Effector CD8-positive, alpha-beta T cell (primary cell): ENCODE measurements around the gene C1orf21.

ENCODE experiments used
- DNase-seq: peaks from one replicate; lab custom pipeline; 2025; lab: John Stamatoyannopoulos, UW

Gene C1orf21

DNA sequence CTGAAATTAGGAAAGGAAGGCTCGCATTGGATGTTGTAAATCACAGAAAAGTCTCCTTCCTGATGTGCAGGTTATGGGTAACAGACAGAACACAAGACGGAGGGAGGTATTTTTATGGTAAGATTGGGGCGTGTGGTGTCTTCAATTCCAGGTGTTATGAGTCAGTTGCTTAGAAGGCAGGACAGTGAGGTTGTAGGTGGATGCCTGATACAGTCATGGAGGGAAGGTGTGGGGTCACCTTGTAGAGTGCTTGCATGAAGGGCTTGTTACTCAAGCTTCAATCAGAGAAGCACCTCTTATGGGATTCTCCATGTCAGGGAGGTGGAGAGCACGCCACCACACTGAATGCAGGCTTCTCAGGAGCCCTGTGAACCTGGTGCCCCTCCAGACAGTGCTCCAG is 63.1 kb downstream of the C1orf21 start:
- DNase-seq: no peak

DNA sequence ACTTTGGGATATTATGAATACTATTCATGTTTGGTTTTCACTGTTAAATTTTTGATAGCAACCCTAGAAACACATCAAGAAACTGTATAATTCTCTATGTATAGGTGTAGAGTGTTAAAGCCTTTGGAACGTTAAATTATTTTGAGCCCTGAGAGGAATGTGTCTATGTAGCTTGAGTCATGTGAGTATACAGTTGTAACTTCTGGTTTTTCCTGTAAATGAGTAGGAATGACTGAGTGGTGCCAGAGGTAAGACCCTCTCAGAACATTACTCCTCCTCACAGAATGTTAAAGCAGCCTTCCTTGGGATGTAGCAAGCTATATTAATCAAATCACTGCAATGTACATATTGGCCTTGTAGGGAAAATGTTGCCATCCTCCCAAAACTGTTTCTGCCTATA is 69.0 kb downstream of the C1orf21 start:
- DNase-seq: no peak

DNA sequence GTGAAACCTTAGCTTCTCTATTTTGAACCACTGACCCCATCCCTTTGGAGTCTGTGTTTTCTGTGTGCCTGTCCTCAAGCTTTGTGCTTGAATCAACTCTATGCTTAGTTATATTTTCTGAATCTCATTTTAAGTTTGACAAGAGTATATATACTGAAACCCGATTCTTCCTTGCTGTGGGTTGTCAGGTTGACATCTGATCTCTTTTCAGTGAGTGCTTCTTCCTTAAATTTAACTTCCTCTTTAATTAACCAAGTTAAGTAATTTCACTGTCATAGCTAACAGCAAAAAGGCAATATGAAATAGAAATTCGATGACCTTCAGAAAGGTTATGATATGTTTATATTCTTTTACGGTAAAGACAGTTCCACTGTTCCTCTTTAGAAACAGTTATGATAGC is 69.4 kb downstream of the C1orf21 start:
- no peak for DNase-seq

DNA sequence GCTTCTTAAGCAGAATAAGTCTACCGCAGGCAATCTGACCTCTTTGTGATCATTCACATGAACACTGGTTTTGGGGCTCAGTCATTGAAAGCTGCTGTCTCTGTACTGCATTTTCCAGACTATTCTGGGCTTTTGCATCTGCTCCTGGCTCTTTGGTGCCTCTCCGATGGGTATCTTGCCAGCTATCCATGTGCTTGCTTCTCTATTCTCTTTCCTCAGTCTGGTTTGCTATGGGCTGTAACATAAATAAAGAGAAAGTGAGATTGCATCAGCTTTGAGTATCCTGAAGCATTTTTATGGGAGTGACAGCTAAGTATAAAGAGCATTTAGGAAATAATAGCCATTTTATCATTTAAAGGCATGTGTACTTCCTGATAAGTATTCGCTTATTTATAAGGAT is 70.7 kb downstream of the C1orf21 start:
- DNase-seq: no peak

DNA sequence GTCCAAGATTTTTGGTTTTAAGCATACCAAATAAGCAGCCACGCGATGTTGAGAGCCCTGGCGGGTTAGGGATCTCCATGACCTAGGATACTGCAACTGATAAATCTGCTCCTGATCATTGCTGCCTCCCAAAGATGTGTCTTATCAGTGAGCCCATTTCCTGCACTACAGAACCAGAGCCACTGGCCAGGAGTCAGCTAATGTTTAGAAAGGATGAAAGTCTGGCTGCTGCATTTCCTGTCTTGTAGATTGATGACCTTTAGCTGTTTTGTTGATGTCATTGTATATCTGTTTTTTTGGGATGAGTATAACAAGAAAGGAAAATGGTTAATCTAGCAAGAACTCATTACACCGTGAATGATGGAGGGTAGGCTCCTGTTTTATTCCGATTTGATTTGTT is 74.5 kb downstream of the C1orf21 start:
- DNase-seq: no peak

DNA sequence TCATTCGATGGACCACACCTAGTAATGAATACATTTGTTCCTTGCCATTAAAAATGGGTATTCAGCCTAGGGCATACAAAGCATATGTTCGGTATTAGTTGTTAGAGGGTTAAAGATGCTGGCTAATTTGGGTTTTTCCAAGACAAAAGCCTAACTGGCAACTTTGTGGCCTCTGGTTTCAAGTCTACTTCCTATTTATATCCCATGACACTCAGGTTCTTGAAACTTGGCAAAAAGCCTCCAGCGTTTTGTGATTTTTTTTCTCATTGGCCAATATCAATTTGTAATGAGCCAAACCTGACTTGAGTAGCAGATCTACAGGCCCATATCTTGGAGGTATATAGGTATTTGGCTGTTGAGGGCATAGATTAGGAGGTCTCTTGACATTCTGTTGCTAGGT is 75.3 kb downstream of the C1orf21 start:
- no peak for DNase-seq

DNA sequence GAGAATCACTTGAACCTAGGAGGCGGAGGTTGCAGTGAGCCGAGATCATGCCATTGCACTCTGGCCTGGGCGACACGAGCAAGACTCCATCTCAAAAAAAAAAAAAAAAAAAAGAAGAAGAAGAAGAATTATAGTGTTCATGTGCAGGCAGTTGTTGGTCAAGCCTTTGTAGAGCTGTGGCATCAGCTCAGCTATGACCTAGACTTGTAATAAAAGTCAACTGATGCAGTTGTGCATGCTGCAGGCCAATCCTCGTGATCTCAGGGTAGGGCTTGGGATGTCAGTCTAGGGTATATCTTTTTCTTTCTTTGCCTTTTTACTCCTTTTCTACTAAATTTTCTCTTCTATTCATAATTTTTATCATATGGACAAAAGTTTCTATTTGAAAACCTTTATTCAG is 76.2 kb downstream of the C1orf21 start:
- no peak for DNase-seq

DNA sequence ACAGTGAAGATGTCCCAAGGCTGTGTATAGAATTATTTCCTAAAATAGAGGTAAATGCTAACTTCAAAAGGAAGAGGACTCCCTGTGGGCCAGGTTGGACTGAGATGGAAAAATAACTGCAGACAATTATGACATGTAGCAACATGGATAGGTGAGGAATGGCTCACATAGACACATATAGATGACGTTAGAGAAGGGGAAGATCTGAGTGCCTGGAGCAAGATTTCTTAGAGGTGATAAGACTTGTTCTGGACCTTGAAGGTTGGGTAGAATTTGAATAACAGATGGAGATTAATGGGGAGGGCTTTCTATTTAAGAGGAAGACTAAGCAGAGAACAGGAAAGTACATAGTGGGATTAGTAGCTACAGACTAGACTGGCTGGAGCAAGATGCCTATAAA is 76.9 kb downstream of the C1orf21 start:
- DNase-seq: no peak

DNA sequence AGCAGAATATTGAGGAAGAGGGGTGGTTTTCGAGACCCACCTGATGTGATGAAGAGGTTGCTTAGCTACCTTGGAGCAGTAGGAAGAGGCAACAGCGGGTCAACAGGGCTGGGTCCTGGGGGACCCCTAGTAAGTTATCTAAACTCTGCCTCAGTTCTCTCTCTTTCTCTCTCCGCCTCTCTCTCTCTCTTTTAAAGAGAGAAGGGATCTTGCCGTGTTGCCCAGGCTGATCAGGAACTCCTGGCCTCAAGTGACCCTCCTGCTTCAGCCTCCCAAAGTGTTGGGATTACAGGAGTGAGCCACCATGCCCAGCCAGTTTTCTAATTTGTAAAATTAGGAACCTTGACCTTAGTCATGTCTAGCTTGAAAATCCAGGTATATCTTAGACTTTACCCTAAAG is 77.9 kb downstream of the C1orf21 start:
- no peak for DNase-seq

DNA sequence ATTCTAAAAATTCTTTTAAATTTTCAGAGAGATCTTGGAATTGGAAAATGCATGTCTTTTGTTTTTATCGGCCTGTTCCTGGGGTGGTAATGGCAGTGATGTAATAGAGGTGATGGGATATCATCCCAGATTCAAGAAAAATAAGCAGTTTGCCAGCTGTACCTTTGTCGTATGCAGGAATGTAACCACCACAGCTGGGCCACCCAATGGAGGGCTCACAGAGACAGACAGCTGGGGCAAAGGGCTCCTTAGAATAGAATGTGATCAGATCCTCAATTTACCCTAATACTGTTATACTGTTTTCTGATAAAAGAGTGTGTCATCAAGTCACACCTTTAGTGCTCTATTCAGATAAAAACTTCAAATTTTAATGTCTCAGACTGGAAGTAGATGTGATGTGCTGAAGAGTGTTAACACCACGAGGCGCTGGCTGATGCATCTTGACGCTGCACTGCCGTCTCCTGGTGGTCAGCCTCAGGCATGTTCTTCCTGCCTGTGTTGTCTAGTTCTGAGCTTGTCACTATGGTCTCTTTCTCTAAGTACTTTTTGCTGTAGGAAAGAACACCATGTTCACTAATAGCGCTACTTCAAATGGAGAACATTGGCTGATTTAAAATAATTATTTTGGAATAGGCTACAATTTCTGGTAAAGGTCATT is 78.8 kb downstream of the C1orf21 start:
- DNase-seq: no peak

DNA sequence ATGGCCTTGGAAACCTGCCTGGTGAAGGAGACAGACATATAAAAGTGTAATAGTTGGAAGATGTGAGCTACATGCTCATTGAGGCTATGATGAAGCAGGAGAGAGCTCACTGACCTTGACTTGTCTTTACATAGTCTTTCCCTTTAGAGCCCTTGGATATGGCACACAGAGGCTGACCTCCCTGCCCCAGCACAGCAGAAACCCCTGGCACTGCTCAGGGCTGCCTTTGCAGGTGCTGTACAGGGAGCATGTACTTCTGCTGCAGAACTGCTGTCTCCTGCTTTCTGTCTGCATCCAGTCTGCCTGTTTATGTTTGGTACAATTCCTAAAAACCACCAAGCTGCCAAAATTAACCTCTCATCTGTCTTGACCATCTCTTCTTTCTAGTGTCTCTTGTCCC is 80.5 kb downstream of the C1orf21 start:
- no peak for DNase-seq

DNA sequence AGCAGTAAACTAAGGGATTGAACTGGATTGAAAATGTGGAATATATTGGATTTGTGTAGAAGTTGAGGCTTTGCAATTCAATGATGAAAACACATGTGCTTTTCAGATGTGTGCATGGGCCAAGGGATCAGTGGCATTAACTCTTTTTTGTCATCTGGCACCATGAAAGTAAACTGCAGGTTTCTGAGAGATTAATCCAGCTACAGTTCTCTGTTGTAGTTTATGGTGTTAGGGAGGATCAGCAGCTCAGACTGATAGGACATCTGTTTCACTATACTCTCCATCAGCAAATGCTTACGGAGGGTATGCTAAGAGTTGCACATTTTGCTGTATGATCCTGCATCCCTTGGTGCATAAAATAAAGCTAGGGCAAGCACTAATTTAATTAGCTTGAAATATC is 82.6 kb downstream of the C1orf21 start:
- DNase-seq: no peak

DNA sequence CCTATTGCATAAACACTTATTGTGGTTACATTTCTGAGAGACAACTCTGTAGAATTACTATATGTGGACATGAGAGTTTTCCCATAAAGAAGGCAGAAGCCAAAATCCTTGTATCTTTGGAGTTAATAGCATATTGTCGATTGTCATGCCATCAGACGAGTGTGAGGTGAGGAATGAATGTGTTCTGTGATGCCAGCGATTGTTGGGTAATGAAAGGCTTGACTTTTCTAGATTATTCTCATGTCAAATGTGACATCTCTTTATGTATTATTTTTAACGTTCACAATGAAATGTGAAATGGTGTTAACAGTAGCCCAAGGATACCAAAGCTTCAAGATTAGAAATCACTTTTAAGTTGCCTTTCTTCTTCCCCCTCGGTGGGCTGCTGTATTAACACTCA is 84.9 kb downstream of the C1orf21 start:
- DNase-seq: no peak

DNA sequence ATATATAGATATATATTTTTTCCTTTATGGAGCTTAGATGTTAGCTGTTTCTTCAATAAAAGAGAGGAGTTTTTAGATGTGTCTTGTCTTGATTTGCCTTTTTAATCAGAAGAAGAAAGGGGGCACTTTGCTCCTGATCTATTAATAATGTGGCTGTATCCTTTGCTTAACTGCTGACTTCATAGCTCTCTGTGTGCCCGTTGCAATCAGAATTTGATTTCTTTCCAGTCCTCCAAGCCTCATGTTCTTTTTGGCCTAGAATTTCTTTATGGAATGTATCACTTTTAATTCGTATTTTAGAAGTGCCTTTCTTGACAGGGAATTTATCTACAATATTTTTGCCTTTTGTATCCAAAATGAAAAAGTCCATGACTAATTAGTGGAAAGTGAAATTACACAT is 85.3 kb downstream of the C1orf21 start:
- no peak for DNase-seq

DNA sequence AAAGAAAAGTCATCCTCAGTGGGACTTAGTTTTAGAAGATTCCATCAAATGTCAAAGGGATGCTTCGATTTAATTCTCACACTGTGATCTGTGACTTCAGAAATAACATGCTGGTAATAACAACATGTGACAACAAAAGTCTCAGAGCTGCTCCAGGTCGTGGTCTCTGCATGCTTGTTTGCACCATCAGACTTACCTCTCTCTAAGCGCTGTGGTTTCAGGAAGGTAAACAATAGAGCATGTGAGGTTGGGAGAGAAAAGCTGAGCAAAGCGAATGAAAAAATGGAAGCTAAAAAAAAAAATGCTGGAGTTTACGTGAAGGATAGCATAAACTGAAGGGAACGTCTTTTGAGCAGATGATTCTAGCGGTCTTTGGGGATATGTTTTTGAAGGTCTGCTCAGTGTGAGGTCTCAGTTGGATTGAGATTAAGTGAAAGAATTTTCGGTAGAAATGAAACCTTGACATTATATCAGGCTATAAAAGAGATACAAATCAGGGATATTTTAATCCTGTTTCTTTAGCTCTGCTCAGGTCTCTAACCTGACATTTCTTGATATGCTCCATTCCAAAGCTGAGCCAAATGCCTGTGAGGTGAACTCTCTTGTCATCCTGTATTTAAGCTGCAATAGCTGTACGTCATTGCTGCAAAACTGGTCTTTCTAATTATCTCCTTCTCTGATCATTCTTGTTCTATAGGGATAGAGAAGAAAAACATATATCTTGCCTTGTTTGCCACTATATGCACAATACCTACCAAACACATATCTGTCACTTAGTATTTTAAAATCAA is 86.5 kb downstream of the C1orf21 start:
- DNase-seq: no peak

DNA sequence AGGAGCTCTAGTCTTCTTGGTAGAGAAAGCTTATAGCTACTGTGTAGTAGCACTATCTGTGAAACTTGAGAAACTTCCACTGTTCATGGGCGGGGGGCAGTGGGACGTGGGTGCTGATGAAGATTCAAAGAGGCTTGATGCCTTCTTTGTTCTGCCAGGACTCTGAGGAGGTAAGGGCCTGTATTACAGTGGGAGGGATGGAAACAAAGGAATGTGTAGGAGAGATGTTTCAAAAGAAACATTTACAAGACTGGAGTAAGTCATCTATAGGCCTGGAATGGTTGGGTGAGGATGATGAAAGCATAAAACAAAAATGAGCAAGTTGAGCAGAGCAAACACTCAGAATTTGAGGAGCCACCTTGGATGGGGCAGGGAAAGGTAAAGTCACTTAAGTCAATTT is 89.4 kb downstream of the C1orf21 start:
- no peak for DNase-seq

DNA sequence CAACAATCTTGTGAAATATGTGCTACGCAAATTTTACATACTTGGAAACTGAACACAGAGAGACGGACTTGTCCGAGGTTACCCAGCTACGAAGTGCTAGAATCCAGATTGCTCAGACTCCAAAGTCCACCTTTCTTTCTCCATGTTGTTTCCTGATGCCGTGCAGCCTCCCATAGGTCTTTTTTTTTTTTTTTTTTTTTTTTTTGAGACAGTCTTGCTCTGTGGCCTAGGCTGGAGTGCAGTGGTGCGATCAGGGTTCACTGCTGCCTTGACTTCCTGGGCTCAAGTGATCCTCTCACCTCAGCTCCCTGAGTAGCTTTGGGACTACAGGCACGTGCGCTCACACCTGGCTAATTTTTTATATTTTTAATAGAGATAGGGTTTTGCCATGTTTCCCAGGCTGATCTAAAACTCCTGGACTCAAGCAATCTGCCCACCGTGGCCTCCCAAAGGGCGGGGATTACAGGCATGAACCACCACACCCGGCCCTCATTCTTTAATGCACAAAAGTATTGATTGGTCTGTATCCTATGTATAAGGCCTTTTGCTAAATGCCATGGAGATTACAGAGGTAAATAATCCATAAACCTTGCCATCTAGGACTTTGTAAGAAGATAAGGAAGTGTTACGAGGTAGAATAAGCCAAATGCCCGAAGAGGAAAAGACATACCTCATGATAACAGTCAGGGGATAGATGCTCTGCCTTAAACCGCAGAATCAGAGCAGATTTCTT is 92.8 kb downstream of the C1orf21 start:
- DNase-seq: no peak

DNA sequence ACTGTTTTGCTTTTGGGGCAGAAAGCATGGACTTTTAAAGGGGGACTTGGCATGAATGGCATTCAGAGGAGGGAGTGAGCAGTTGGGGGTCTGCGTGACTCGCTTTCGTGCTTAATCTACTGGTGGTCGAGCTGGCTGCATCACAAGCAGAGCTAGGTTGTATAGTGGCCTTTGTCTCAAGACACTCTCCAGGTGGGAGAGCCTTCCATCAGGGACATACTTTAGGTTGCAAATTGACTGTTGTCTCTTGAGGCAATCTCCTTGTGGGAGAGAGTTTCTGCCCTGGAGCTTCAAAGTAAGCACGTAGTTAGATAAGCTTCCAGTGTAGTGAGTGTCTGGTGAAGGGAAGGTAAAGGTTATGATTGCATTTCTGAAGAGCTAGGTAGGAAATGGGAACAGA is 93.9 kb downstream of the C1orf21 start:
- DNase-seq: no peak

DNA sequence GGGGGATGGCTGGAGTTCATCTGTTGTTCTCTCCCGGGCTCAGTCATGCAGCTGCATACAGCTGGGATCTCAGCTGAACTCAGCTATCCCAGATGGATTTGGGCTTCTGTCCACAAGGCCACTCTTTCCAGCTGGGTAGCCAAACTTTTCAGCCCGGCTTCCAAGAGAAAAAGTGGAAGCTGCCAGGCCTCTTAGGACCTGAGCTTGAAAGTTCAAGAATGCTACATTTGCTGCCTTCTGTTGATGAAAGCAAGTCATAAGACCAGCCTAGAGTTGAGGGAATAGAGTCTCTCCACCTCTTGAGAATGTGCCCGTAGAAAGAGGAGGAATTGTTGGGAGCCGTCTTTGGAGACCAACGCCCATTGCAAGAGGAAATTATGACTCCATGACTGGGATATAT is 95.3 kb downstream of the C1orf21 start:
- no peak for DNase-seq

DNA sequence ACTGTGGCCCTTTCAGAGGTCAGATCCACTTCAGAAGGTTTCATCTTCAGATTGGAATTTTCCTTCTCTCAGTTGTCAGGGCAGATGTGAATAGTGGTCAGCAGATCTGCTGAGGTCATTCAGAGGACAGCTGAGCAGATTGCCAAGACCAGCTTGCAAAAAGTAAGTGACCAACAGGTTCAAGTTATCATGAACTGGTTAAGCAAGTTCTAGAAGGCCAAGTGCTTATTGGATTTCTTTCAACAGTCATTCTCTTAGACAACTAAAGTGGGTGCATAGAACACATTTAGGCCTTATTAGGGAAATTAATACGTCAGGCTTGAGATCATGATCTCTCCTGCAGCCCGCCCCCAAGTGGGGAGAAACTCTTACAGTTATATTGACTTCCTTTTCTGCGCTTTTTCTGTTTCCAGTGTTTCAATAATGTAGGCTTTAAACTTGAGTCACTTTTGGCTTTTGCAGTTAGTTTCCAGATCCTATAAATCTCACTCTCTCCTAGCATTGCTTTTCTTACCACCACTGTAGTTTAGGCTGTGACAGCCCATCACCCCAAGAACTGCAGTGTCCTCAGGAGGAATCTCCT is 96.4 kb downstream of the C1orf21 start:
- no peak for DNase-seq

DNA sequence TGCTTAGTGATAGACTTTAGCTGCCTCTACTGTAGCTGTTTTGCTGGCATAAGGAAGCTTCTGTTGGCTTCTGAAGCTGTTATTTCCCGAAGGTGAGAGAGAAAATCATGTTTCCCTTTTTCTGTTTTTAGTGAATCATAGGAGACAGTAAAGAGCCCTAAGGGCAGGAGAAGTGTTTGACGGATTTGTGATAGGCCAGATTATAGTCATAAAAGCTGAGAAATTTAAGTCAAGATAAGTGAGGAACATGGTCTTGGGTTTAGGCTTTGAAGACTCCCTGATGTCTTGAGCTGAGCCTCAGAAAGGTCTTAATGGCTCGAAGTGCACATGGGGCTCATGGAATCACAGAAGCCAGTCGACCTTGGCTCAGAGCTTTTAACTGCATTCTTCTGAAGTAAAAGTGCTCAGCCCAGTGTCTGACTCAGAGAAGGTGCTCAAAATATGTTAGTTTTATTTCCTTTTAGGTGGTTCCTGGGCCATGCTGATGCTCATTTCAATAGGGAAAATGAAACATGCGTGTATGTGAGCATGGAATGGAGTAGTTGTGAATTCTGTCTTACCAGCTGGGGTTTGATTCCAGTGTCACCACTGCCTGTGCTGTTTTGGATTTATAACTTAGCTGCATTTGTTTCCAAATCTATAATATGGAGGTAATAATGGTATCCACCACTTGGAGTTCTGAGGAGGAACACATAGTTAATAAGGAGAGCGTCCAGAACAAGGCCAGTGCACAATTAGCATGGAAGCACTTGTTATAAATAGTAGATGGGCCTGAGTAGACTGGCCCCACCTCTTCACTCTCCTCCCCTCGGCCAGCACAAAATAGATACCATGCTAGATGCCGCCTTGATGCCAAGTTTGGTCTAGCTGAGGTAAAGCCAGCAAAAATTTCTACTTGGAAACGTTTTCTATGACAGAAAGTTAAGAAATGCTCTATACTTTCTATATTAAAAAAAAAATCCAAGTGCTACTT is 99.2 kb downstream of the C1orf21 start:
- no peak for DNase-seq
